KBM-7 (cell line): ENCODE results near the gene PRKAR1A.
A peak's percentile ranks its signal among the peaks of the same experiment; 100 is the strongest.
"Not testable (repeated sequence)": the region's sequence is repeated elsewhere in the genome, so short reads cannot be mapped to it uniquely, and the experiment has no call there.

Source experiments
- DNase-seq: peaks from one replicate; pipeline ENCODE4 v3.0.0-alpha.2; 2015
- in situ Hi-C: fragments of 300-500 bp; cut with MboI; formaldehyde crosslinking; loops from 2 replicates; pipeline ENCODE4 v1.14.3; 2020; ENCODE audit warnings: low sequenced_read_pairs, low pct_unique_long_range_greater_than_20kb, mixed read lengths

The PRKAR1A gene

GRCh38 chr17:68572138-68572842 is 60.1 kb downstream of the PRKAR1A start:
- DNase-seq, result no peak
- in situ Hi-C loops, result no loop called here

DNA sequence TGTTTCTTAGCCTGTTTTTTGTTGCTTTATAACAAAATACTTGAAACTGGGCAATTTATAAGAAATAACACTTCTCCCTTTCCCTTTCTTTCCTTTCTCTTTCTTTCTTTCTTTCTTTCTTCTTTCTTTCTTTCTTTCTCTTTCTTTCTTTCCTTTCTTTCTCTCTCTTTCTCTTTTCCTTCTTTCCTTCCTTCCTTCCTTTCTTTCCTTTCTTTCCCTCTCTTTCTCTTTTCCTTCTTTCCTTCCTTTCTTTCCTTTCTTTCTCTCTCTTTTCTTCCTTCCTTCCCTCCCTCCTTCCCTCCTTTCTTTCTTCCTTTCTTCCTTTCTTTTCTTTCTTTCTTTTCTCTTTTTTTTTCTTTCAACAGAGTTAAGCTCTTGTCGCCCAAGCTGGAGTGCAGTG is 61.1 kb downstream of the PRKAR1A start:
- DNase-seq, result no peak
- in situ Hi-C loops, result no loop called here

GRCh38 chr17:68576137-68576536 is 63.9 kb downstream of the PRKAR1A start:
- no peak for DNase-seq
- in situ Hi-C loops, result no loop called here

DNA sequence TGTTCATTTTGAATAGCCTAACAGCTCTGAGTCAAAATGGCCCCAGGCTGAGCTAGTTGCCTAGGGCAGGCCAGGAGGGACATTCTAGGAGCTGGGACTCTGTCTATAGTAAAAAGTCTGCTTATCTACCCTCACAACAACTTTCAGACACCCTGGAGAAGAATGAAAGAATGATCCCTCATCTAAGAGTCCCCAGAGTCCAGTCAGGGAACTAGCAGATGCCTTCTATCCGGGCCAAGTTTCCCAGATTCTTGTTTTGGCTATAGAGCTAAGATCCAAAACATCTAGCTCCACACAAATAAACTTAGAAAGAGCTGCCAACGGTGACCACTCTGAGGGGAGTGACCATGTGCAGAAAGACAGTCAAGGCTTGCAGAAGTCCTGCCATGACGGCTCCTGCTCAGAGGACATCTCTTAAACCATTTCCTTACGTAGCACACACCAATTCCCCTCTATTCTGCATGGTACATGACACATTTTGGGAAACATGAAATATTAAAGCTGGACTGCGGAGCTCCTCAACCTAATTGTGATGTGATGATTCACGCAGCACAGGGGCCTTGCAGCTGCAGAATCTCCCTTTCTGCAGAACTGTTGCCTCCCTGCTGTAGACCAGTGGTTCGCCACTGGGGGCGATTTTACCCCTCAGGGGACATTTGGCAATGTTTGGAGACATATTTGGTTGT is 64.7 kb downstream of the PRKAR1A start:
- no peak for DNase-seq
- in situ Hi-C loops, result no loop called here

GRCh38 chr17:68577497-68577821 is 65.2 kb downstream of the PRKAR1A start:
- DNase-seq, result no peak
- in situ Hi-C loops, result no loop called here

DNA sequence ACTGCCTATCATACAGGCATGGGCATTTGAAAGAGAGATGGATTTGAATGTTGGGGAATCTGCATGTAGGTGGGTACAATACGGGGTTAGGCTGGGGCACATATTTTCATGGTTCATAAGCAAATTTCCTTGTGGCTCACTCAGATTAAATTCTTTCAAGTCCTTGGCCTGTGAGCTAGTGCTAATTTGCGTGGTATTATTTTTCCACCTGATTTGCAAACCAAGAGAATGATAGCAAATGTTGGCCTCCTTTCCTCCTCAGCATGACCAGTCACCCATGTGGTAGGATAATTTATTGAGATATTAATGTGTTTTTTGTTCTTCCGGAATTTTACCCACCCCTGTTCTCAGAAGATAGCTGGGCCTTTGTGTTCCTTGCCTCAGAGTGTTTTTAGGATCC is 66.0 kb downstream of the PRKAR1A start:
- in situ Hi-C loops, result no loop called here
- no peak for DNase-seq

DNA sequence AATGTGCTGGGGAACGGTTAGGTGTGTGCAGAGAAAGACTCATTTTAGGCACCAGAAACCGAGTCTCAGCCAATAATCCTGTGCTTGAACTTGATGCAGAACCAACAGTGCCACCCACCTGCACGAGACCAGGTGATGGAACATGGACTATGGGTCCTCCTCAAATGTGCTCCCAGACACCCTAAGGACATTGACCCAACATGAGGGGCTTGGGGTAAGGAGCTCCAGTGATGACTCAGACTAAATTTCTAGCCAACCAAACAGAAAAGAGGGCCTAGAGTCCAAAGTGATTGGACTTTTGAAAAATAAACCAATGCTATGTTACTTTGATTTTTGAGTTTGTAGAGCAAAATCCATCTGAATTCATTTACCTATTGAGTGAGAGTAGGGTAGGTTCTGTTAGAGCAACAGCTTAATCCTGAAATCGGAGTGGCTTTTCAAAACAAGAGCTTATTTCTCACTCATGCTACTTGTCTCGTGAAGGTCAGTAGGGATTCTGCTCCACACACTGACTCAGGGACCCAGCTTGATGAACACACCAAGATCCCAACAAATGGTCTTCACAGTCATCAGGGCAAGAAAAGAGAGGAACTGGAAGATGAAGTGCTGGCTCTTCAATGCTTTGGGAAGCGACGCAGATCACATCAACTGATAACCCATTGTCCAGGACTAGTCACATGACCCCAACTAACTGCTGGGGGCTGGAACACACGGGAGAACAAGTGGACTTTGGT is 67.1 kb downstream of the PRKAR1A start:
- DNase-seq, result no peak
- in situ Hi-C loops, result no loop called here

- in situ Hi-C loops, result no loop called here
- peak; percentile 70 for DNase-seq
Measured at GRCh38 chr17:68580236-68580770, 68.1 kb downstream of the PRKAR1A start.

- in situ Hi-C loops, result no loop called here
- no peak for DNase-seq
Measured at GRCh38 chr17:68581863-68582645, 69.8 kb downstream of the PRKAR1A start.

- DNase-seq, in situ Hi-C loops: not testable (repeated sequence)
Measured at GRCh38 chr17:68582867-68583266, 70.6 kb downstream of the PRKAR1A start.

DNA sequence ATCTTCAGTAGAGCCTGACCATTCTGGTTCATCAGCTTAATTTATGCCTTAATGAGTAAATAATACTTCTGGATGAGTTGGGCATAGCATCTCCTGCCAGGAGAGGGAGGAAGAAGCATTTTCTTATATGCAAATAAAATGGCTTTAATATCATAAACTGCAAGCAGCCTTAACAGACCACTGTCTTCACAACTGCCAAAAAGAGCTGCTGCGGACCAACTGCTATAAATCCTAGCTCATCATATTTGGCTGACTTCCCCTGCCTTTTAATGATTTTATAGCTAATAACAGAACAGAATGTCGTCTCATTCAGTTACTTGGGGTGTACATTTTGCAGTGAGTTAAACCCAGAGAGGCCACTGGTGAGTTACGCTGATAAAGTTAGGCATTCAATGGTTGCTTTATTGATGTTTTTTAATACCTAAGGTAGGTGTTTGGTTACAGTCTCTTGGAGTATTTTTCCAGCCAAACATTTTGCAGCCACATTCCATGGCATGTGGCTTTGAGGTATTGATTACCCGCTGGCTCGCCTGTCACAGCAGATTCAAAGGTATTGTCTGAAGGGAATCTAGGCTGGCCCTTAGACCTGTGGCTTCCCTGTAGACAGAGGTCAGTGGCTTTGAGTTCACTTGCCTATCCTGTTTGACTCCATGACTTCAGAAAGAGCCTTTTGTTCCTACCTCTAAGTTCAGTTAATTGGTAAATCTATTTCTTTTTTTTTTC is 72.5 kb downstream of the PRKAR1A start:
- in situ Hi-C loops, result no loop called here
- no peak for DNase-seq

DNA sequence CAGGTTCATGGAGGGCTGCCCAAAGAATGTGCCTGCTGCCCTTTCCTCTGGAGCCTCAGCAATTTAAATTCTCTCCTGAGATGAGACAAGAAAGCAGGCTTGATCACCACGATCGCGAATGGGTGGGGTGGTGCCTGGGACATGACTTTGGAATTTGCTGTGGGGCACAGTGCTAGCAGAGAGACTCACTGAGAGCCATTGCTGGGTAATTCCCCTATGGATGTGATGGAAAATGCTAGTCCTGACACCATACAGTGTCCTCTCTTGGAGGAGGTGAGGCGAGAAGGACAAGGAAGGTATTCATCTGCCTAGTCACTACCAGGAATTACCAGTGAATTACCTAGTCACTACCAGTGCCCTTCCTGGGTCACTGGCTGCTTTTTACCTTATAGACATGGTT is 73.4 kb downstream of the PRKAR1A start:
- no peak for DNase-seq
- in situ Hi-C loops, result no loop called here

- no peak for DNase-seq
- in situ Hi-C loops, result no loop called here
Measured at GRCh38 chr17:68587026-68587425, 74.8 kb downstream of the PRKAR1A start.

DNA sequence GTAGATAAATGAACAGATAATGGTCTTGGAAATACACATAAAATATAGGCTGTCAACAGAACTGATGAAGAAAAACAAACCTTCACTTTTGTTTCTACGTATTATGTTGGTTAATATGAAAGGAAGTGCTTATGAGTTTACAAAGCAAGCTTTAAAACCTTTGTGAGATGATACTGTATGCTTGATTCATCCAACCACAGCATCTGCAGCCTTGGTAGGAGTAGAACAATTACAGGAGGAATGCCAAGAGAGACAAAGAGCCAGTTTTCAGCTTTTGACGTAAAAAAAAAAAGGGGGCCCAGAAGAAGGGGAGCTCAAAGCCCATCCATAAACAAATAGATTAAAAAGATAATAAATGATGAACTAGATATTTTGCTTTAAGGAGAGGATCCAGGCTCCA is 75.6 kb downstream of the PRKAR1A start:
- no peak for DNase-seq
- in situ Hi-C loops, result no loop called here

DNA sequence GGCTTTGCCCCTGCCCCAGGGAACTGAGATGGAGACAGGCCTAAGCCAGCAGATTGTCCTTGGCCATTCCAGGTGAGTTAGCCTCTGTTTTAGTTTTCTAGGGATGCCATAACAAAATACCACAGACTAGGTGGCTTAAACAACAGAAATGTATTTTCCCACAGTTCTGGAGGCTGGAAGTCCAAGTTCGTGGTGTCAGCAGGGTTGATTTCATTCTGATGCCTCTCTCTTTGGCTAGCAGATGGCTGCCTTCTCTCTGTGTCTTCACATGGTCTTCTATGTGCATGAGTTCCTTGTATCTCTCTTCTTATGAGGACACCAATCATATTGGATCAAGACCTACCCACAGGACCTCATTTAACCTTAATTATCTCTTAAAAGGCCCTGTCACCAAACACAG is 76.1 kb downstream of the PRKAR1A start:
- in situ Hi-C loops, result no loop called here
- DNase-seq, result no peak

- in situ Hi-C loops, result no loop called here
Measured at GRCh38 chr17:68589086-68589485, 76.9 kb downstream of the PRKAR1A start.

GRCh38 chr17:68591583-68591982 is 79.4 kb downstream of the PRKAR1A start:
- in situ Hi-C loops, result no loop called here
- DNase-seq, result no peak

More at GRCh38 chr17:68589086-68589485, 76.9 kb downstream of the PRKAR1A start:
- no peak for DNase-seq

GRCh38 chr17:68592009-68592408 is 79.8 kb downstream of the PRKAR1A start:
- in situ Hi-C loops, result no loop called here
- DNase-seq, result no peak
